Activated T-helper 1 cell treated with anti-CD3 and anti-CD28 coated beads, Interleukin-2, amount 50 U/mL, for 16 hours (primary cell): Measurements from ENCODE around the gene NSA2.
"Not testable (repeated sequence)": the region's sequence is repeated elsewhere in the genome, so short reads cannot be mapped to it uniquely, and the experiment has no call there.

Source experiments
- DNase-seq, 2 donors: peaks; one replicate each; pipeline ENCODE4 v3.0.0-alpha.2; 2020; ENCODE audit warnings: low read depth in 1 of 2, low spot score in 1 of 2

The NSA2 gene

DNA sequence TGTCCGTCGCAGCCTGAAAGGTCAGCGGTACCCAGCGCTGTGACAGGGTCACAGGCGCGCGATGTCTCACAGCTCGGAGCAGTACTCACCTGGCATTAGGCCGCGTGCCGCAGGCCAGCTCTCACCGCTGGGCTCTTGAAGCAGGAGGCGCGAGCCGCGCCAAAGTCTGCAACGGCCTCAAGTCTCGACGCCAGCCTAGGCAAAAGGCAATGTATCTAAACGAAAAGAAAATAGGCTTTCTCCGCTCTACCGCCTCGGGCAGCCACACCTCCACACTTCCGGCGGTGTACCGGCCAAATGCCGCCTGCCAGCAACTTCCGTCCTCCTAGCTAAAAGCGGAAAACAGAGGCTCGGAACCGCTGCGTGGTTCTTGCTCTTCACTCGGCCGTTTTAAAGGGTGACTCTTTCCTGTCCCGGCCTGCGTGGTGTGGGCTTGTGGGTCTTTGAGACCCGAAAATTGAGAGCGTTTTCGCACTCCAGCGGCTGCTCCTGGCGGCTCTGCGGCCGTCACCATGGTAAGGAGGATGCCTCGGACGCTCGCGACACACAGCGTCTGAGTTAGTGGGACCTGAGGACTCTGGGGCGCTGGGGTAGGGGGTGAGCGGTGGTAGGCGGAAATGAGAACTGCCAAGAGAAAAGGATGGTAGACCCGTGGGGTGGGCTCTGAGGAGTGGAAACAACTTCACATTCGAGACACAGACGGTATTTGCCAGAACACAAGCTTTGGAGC is at the start of gene NSA2, which contains the start of gene GFM2:
Gene NSA2, plus strand, starts transcription at position 401 of the 730 bp plus-strand sequence. Its CDS starts 112 bp downstream, at position 513.
Gene GFM2, minus strand, starts transcription at position 269 of the 730 bp plus-strand sequence. CDS start 3,375 bp downstream, outside the sequence.
- peak; percentile 88 for DNase-seq

DNA sequence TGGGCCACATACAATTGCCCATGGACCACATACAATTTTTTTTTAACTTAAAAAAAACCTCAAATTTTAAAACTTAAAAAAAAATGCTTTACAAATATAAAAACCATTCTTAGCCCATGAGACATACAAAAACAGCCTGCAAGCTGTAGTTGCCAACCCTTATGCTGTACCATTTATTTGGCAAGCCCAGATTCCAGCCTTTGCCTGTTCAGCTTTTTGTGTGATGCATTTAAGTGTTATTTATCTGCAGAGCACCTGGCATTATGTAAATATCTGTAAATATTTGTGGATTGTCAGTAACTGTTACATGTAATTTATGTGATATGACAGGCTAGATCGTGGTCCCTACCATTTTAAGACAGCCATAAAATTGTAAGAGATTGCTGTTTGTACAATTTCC is 49.5 kb upstream of the NSA2 start:
- no peak for DNase-seq

DNA sequence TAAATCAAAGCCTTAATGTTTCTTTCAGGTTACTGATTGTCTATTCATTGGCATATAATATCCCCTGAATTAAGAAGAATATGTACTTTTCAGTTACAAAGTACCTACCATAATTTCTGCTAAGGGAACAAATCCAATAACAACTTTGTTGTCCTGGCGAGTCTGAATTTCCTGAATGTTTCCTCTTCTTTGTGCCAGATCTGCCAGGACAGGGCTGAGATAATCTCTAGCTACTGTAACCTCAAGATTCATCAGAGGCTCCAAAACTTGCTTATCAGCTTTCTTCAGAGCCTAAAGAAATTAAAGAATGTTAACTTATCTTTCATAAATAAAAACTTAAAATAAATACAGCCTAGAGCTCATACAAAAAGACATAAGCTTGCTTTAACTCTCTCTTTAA is 44.8 kb upstream of the NSA2 start:
- DNase-seq = no peak

DNA sequence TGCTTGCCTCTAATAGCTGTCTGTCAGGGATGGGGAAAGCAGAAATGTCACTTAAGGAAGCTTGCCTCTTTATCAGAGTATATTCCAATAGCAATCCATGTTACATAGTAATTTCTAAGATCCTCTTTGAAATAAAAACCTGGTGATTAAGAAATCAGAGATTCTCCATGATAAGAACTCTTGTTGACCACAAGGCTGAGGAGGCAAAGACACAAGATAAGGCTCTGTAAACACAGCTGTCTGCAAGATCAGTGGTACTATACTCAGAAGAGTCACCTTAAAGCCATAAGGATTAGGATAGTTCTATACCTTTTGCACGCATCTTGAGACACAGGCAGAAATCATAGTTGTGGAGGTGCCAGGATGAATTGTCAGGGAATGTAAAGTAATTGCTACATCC is 41.7 kb upstream of the NSA2 start:
- no peak for DNase-seq

DNA sequence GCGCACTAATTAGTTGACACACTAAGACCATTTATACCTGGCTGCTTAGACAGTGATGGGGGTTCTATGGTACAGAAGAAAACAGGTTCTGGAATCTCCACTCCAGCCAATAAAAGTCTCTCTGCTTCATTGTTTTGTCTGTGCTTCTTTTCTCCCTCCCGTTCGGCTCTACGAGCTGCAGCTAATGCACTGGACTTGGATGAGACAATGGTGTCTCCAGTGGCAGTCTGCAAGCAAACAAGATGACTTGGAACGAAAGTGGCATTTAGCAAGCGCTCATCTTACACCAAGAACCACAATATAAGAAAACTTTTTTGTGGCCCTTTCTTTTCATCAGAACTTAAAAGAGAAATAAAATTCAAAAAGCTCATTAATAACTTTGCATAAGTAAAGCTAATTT is 30.3 kb upstream of the NSA2 start:
- DNase-seq = no peak

DNA sequence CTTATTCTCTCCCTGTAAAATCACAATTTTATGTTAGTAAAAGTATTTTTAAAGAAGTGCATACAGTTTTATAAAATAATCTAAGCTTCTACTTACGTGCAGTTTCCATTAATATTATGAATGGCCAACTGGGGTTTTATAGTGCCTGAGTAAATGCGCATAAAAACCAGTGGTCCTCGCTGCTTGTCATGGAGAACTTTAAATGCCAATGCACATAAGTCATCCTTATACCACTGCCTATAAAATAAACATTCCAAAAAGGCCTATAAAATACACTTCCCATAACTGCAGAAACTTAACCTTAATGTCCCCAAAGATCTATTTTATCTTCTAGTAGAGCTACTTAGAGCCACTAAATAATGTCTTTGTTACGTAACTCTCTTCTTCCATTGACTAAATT is 28.6 kb upstream of the NSA2 start:
- DNase-seq = no peak

DNA sequence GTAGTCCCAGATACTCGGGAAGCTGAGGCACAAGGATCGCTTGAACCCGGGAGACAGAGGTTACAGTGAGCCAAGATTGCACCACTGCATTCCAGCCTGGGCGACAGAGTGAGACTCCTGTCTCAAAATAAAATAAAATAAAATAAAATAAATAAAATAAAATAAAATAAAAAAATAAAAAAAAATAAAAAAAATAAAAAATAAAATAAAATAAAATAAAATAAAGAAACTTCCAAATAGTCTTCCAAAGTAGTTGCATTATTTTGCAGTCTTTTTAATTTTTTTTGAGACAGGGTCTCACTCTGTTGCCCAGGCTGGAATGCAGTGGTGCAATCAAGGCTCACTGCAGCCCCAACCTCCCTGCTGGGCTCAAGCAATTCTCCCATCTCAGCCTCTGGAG is 18.3 kb upstream of the NSA2 start:
- not testable (repeated sequence) for DNase-seq

DNA sequence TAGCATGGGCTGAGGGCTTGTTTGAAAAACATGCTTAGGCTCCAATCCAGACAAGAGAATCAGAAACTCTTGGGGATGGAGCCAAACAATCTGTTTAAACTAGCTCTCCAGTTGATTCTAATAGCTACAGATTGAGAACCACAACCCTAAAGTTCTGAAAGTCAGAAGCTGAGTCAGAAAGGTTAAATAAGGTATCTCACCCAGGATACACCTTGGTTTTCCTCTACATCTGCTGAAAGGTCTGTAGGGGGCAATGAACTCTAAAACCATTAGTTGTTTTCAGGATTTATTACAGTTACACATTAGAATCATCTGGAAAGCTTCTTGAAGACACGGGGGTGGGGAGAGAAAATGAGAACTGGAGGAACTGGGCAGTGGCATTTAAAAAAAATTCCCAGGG is 5.8 kb upstream of the NSA2 start:
- no peak for DNase-seq

DNA sequence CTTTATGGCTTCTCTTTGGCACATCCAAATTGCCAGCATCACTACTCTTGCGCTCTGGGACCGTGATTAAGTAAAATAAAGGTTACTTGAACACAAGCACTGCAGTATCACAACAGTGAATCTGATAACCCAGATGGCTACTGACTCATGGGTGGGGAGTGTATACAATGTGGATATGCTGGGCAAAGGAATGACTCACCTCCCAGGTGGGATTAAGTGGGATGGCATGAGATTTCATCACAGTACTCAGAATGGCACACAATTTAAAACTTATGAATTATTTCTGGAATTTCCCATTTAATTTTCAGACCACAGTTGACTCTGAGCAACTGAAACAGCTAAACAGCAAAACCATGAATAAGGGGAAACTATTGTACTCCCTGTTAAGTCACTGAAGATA is 4.5 kb upstream of the NSA2 start:
- no peak for DNase-seq

DNA sequence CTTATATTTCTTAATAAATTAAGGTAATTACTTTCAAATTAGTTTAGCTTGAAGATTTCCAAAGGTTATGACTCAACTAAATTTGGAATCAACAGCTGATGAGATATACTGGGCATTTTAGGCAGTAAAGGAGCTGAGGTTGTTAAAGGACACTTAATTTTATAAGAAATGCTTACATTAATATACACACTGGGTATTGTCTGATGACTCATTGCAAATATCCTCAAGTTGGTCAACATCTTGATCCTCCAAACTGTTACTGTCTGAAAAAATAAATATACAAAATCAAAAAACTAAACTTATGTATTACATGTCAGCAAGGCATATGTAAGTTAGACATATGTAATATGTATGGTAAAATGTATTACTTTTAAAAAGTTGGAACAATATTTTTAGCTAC is 3.5 kb upstream of the NSA2 start:
- DNase-seq = no peak

DNA sequence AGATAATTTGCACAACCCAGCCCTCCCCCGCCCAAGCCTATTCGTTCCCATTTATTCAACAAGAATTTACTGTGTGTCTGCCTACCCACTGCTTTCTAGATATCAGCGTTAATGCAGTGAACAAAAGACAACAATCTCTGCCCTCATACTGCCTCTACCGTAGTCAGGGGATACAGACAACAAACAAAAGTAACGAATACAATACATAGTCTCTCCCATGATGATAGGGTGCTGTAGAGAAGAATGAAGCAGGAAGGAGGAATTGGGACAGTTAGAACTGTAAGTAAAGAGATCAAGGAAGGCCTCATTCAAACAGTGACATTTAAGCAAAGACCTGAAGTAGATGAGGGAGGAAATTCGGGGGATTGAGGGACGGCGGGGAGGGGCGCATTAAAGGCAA is 1.8 kb upstream of the NSA2 start:
- no peak for DNase-seq

DNA sequence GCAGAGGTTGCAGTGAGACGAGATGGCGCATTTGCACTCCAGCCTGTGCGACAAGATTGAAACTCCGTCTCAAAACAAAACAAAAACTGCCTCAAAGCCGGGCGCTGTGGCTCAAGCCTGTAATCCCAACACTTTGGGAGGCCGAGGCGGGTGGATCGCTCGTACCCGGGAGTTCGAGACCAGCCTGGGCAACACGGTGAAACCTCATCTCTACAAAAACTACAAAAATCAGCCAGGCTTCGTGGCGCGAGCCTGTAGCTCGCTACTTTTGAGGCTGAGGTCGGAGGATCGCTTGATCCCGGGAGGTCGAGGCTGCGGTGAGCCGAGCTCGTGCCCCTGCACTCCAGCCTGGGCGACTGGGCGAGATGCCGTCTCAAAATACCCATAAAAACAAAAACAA is 1.1 kb upstream of the NSA2 start:
- DNase-seq = no peak

DNA sequence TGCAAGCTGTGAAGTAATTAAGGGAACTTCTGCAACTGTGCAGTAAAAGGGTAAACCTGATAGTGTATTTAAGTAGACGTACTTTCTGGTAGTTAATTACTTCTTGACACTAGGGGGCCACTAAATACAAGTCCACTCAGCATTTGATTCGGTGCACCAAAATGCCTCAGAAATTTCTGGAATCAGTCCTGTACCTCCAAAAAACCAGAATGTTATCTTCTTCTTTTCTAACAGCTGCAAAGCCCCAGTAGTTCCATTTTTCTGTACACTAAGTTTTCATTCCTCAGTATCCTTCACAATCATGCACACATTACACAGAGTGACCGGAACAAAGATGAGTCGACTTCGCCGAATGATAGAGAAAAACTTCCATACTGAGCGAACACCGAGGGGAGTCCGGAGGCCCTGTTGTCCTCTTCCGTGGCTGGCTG is 616 bp upstream of the NSA2 start:
- no peak for DNase-seq

DNA sequence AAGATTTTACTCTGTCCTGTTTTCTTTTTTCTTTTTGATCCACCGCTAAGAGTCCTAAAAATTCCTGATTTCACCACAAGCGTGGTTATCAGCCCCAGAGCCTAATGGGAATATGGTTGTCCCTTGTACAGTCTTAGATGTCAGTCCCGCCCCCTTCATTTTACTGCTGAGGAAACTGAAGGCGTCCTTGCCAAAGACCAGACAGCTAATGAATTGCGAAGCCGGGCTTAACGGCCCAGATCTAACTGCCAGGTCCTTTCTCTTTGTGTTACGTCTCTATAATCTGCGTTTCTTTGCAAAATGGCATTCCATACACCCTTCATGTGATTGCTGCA is 497 bp downstream of the NSA2 start:
- no peak for DNase-seq

DNA sequence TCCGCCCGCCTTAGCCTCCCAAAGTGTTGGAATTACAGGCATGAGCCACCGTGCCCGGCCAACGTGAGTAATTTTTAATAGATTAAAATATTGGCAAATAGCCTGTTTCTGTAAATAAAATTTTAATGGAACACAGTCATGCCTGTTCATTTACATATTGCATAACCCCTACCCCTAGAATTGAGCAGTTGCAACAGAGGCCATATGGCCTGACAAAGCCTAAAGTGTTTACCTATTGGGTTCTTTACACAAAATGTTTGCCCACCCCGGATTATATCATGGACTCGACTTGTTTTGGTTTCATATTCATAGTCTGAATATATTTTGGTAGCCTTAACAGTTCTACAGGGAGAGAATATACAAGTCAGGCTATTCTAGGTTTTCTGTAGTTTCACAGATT is 5.3 kb downstream of the NSA2 start:
- no peak for DNase-seq

DNA sequence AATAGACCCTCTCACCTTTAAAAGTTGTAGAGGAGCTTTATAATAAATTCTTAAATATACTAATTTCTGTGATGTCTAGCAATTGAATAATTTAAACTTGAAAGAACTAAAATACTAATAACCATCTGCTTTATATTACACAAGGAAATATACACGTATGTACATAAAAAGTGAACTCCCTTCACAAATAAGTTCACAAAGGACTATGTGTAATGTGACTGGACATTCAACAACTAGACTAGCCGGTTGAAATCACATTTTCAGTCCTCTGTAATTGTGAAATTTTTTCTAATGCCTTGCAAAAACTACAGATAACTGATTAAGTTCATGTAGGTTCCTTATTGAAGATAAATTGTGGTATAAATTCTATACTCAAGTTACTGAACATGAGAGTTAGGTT is 11.6 kb downstream of the NSA2 start:
- DNase-seq = no peak

DNA sequence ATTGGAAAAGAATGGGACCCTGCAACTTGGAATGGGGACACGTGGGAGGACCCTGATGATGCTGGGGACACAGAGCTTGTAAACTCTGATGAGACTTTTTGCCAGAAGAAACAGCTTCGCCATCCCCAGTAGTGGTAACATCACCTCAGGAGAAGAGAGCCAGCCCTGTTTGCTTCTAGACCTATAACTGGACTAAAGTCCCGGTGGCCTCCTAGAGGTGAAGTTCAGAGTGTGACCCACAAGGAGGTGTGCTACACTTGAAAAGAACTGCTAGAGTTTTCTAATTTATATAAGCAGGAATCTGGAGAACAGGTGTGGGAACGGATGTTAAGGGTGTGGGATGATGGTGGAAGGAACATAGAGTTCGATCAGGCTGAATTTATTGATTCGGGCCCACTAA is 19.8 kb downstream of the NSA2 start:
- DNase-seq = no peak

DNA sequence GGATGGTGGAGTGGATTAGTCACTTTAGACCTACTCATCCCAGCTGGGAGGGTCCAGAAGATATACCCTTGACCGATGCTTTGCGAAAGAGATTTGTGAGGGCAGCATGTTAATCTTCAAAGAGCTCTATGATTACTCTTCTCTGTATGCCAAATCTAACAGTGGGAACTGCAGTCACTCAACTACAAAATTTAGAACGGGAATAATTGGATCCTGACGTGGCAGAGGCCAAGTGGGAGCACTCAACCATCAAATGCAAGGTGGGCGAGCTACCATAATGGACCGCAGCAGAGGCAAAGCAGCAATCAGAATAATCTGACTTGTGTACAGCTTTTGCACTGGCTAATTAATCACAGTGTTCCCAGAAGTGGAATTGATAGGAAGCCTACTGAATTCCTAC is 20.4 kb downstream of the NSA2 start:
- no peak for DNase-seq

DNA sequence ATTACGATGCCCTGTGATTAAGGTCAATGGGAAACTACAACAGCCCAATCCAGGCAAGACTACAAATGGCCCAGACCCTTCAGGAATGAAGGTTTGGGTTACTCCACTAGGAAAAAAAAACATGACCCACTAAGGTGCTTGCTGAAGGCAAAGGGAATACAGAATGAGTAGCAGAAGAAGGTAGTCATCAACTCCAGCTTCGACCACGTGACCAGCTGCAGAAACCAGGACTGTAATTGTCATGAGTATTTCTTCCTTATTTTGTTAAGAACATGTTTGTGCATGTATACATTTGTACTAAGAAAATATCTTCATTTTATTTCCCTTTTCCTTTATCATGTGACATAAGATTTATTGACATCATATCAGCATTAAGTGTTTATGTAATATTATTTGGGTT is 24.6 kb downstream of the NSA2 start:
- DNase-seq = not testable (repeated sequence)

DNA sequence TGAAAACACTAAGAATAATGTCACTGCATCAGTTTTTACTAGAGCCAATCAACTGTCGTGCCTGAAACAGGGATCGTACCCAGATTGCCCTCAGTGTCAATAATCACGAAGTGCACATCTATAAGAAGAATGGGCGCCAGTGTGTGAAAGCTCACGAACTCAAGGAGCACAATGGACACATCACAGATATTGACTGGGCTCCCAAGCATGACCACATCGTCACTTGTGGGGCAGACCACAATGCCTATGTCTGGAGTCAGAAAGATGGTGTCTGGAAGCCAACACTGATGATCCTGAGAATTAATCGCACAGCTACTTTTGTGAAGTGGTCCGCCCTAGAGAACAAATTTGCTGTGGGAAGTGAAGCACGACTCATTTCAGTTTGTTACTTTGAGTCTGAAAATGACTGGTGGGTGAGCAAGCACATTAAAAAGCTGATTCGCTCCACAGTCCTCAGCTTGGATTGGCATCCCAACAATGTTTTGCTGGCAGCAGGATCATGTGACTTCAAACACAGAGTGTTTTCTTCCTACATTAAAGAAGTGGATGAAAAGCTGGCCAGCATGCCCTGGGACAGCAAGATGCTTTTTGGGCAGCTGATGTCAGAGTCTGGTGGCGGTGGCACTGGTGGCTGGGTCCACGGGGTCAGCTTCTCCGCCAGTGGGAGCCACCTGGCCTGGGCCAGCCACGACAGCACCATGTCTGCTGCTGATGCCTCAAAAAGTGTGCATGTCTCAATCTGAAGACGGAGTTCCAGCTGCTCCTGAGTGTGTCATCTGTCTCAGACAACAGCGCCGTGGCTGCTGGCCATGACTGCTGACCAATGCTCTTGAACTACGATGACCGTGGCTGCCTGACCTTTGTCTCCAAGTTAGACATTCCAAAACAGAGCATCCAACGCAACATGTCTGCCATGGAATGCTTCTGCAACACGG is 32.2 kb downstream of the NSA2 start:
- DNase-seq = no peak

DNA sequence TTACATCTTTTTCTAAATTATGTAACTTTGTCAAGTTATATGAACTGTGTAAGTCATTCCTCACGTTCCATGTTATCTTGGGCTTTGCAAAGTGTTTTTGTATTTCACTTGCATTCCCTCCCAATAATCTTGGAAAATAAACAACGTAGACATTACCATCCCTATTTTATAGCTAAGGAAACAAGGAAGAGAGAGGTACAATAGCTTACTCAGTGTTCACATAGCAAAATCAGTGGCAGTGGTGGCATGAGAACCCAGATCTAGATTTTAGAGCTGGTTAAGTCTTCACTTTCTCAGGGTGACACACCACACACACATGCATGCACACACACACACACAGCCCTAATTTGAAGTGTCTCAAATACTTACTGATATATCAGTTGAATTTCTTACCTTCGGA is 34.1 kb downstream of the NSA2 start:
- no peak for DNase-seq

DNA sequence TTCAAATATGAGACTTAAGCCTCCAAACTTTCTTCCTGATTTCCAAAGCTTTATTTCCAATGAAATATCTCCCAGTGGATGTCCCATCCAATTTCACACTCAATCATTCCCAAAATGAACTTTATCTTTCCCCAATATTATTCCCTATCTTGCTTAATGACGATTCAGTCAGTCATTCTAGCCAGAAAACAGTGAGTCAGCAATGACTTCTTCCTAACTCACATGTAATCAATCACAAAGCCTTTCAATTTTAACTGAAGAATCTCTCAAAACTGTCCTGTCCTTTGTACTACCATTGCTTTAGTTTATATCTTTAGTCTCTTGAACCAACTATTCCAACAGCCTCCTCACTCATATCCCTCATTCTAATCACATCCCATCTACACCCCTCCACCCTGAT is 34.9 kb downstream of the NSA2 start:
- DNase-seq = no peak
